Measurements from ENCODE around the gene HRH1.

GRCh38 chr3:11282250-11283138 is 128.2 kb downstream of the HRH1 start:
- no peak for TF ChIP-seq CTCF (IDR thresholded peaks at IDR 0.05; ENCODE audit: low read length)
- no peak for TF ChIP-seq EZH2phosphoT487 (IDR thresholded peaks at IDR 0.05; ENCODE audit: low read length)

All from MM.1S (cell line).